SK-N-SH (cell line): ENCODE data around the gene SEC23A. TPM values are rescaled to one million over a fixed set of nuclear protein-coding genes. Genes with fewer than 3 reads are reported as not detected.

Source experiments
- CTCF ChIA-PET: fragments of 300-600, 350-600 bp; formaldehyde crosslinking; extraction: SDS; loops from one replicate; lab custom pipeline; 2021; lab: Yijun Ruan, JAX
- POLR2A ChIA-PET: fragments of 350-600 bp; sonication (Branson Sonifier 250); formaldehyde crosslinking; extraction: SDS; loops from one replicate; lab custom pipeline; 2020; ENCODE audit warnings: antibody characterized with exemption, inconsistent platforms; lab: Yijun Ruan, JAX
- DNase-seq: peaks from one replicate; pipeline ENCODE4 v3.0.0; 2012
- H2AFZ ChIP-seq: fragments of 200-600 bp; sonication (generic); 2 replicates; pipeline ENCODE4 v1.8.1; 2016; ENCODE audit warnings: antibody characterized with exemption, mild to moderate bottlenecking, low read depth
- H3F3A ChIP-seq: fragments of 200-600 bp; sonication (generic); replicated peaks from 2 replicates; pipeline ENCODE3; 2016; ENCODE audit warnings: antibody characterized with exemption, mild to moderate bottlenecking; ENCODE audit not compliant: insufficient read depth
- H3K27ac ChIP-seq, 2 experiments: fragments of 200-500 bp in 1 of 2; fragments of 200-600 bp in 1 of 2; sonication (Bioruptor generic) in 1 of 2; sonication (generic), shearing (Covaris generic) in 1 of 2; 2 replicates each; pipeline versions ENCODE4 v1.5.1 to v1.6.1; 2014 to 2016; ENCODE audit warnings: low read depth in 2 of 2, inconsistent platforms in 1 of 2, low read length in 1 of 2, mild to moderate bottlenecking in 1 of 2, mixed read lengths in 1 of 2
- H3K27me3 ChIP-seq: fragments of 200-600 bp; sonication (generic), shearing (Covaris generic); 2 replicates; pipeline ENCODE4 v1.6.1; 2016; ENCODE audit warnings: mixed run types; ENCODE audit not compliant: insufficient read depth
- H3K36me3 ChIP-seq, 2 experiments: fragments of 200-500 bp in 1 of 2; fragments of 200-600 bp in 1 of 2; sonication (Bioruptor generic) in 1 of 2; sonication (generic) in 1 of 2; replicated peaks in 1 of 2; 2 replicates each; pipeline versions ENCODE3 to v1.5.1; 2014 to 2016; ENCODE audit warnings: low read length in 1 of 2, mild to moderate bottlenecking in 1 of 2; ENCODE audit not compliant: insufficient read depth in 2 of 2, control insufficient read depth in 1 of 2
- H3K4me1 ChIP-seq, 2 experiments: fragments of 200-500 bp in 1 of 2; fragments of 200-600 bp in 1 of 2; sonication (Bioruptor generic) in 1 of 2; sonication (generic), shearing (Covaris generic) in 1 of 2; 2 replicates each; pipeline versions ENCODE4 v1.5.1 to v1.6.1; 2014 to 2016; ENCODE audit warnings: low read depth in 1 of 2, low read length in 1 of 2, mixed run types in 1 of 2; ENCODE audit not compliant: insufficient read depth in 2 of 2, control insufficient read depth in 1 of 2
- H3K4me2 ChIP-seq: fragments of 200-600 bp; sonication (generic), shearing (Covaris generic); 2 replicates; pipeline ENCODE4 v1.6.1; 2017; ENCODE audit warnings: mixed run types
- H3K4me3 ChIP-seq, 2 experiments: fragments of 200-500 bp in 1 of 2; fragments of 200-600 bp in 1 of 2; sonication (Bioruptor generic) in 1 of 2; sonication (generic), shearing (Covaris generic) in 1 of 2; 2 replicates each; pipeline versions ENCODE4 v1.5.1 to v1.8.1; 2014 to 2016; ENCODE audit warnings: low read depth in 2 of 2, inconsistent platforms in 1 of 2, low read length in 1 of 2, mild to moderate bottlenecking in 1 of 2, mixed read lengths in 1 of 2, moderate library complexity in 1 of 2
- H3K79me2 ChIP-seq: fragments of 200-600 bp; sonication (generic); 2 replicates; pipeline ENCODE4 v1.8.1; 2017; ENCODE audit warnings: mild to moderate bottlenecking; ENCODE audit not compliant: insufficient read depth
- H3K9ac ChIP-seq: fragments of 200-600 bp; sonication (generic); 2 replicates; pipeline ENCODE4 v1.6.1; 2017; ENCODE audit warnings: mixed run types
- H3K9me2 ChIP-seq: fragments of 200-600 bp; sonication (generic); 2 replicates; pipeline ENCODE4 v1.6.1; 2017; ENCODE audit warnings: mixed run types
- H3K9me3 ChIP-seq: fragments of 200-600 bp; sonication (generic); 2 replicates; pipeline ENCODE4 v1.6.1; 2017; ENCODE audit warnings: mixed run types, mild to moderate bottlenecking, moderate library complexity
- H4K20me1 ChIP-seq: fragments of 200-600 bp; sonication (generic); 2 replicates; pipeline ENCODE4 v1.6.1; 2017; ENCODE audit warnings: mild to moderate bottlenecking, mixed run types; ENCODE audit not compliant: insufficient read depth
- EP300 ChIP-seq, 2 experiments: IDR thresholded peaks; 2 replicates each; pipeline versions ENCODE4 v1.4.0 to v1.6.1; 2012; ENCODE audit warnings: borderline replicate concordance in 1 of 2, low read depth in 1 of 2, low read length in 1 of 2
- EZH2phosphoT487 ChIP-seq: fragments of 200-600 bp; sonication (generic); IDR thresholded peaks from 2 replicates; pipeline ENCODE4 v1.6.1; 2017; ENCODE audit warnings: low read depth, mixed run types, mild to moderate bottlenecking, antibody characterized with exemption, moderate library complexity, borderline replicate concordance
- FOXJ3 ChIP-seq: sonication (generic); formaldehyde crosslinking; IDR thresholded peaks from 2 replicates; pipeline ENCODE4 v1.5.1; 2020; ENCODE audit warnings: mild to moderate bottlenecking, missing genetic modification reagents
- JUND ChIP-seq: IDR thresholded peaks from 2 replicates; pipeline ENCODE4 v1.4.0; 2012
- NFIC ChIP-seq: IDR thresholded peaks from 2 replicates; pipeline ENCODE4 v1.4.0; 2012; ENCODE audit warnings: borderline replicate concordance
- POLR2AphosphoS5 ChIP-seq: IDR thresholded peaks from 2 replicates; pipeline ENCODE4 v1.6.1; 2012; ENCODE audit warnings: low read depth, low read length
- RCOR1 ChIP-seq: fragments of 150-350 bp; IDR thresholded peaks from 2 replicates; pipeline ENCODE4 v1.6.1; 2017; ENCODE audit warnings: antibody characterized with exemption, low read length
- RFX5 ChIP-seq: IDR thresholded peaks from 2 replicates; pipeline ENCODE4 v1.6.1; 2012; ENCODE audit warnings: mild to moderate bottlenecking, improper control_type of control experiment, low read length
- SMC3 ChIP-seq: IDR thresholded peaks from 2 replicates; pipeline ENCODE4 v1.6.1; 2012; ENCODE audit warnings: low read depth, low read length, improper control_type of control experiment
- TAF1 ChIP-seq: IDR thresholded peaks from 2 replicates; pipeline ENCODE4 v1.6.1; 2012; ENCODE audit warnings: low read depth, mild to moderate bottlenecking, low read length, moderate library complexity, borderline replicate concordance
- TCF12 ChIP-seq: IDR thresholded peaks from 2 replicates; pipeline ENCODE4 v1.4.0; 2012
- TEAD4 ChIP-seq: IDR thresholded peaks from 2 replicates; pipeline ENCODE4 v1.4.0; 2012; ENCODE audit warnings: mild to moderate bottlenecking, borderline replicate concordance; ENCODE audit not compliant: insufficient read depth
- YY1 ChIP-seq: IDR thresholded peaks from 2 replicates; pipeline ENCODE4 v1.4.0; 2012; ENCODE audit warnings: low read depth, mild to moderate bottlenecking
- WGBS: methylation state at CpG from one replicate; pipeline ENCODE4 v1.1.6; 2017; ENCODE audit warnings: low lambda C conversion rate; 5-methylcytosine and 5-hydroxymethylcytosine counted together
- polyA plus RNA-seq, 3 experiments: library from polyadenylated mRNA; depleted of rRNA; stranded (reverse); fragments of >200 nt; gene quantifications; 2 replicates each; pipeline ENCODE4 v1.2.3, GENCODE V29; 2012
- TF ChIP-seq, protein P1 (sequence below): IDR thresholded peaks from 2 replicates; pipeline ENCODE4 v1.4.0; 2012; ENCODE audit warnings: low read depth, borderline replicate concordance
- TF ChIP-seq, protein P2 (sequence below): fragments of 200-600 bp; sonication (generic); IDR thresholded peaks from 2 replicates; pipeline ENCODE4 v1.6.1; 2017; ENCODE audit warnings: antibody characterized with exemption, mild to moderate bottlenecking, moderate library complexity
- TF ChIP-seq, protein P3 (sequence below): fragments of 150-350 bp; IDR thresholded peaks from 2 replicates; pipeline ENCODE4 v1.6.1; 2017; ENCODE audit warnings: antibody characterized with exemption, low read length, low read depth, borderline replicate concordance
- TF ChIP-seq, protein P4 (sequence below): IDR thresholded peaks from 2 replicates; pipeline ENCODE4 v1.6.1; 2012; ENCODE audit warnings: mild to moderate bottlenecking, low read depth, low read length, moderate library complexity
- TF ChIP-seq, protein P5 (sequence below): IDR thresholded peaks from 2 replicates; pipeline ENCODE4 v1.4.0; 2012; ENCODE audit warnings: low read depth

The SEC23A gene
- polyA plus RNA-seq, 1 of the 3 experiments (the other 2 are of a cell fraction): 30.0 TPM

- Histone ChIP-seq H3K9me3 (no peaks in the 10 kb centered on the region), H2AFZ (no peak overlapping the region), H3K9ac (no peak overlapping the region), H3K79me2 (no peaks in the 10 kb centered on the region)
- POLR2A ChIA-PET: no interaction called here
- TF ChIP-seq, protein P1, sequence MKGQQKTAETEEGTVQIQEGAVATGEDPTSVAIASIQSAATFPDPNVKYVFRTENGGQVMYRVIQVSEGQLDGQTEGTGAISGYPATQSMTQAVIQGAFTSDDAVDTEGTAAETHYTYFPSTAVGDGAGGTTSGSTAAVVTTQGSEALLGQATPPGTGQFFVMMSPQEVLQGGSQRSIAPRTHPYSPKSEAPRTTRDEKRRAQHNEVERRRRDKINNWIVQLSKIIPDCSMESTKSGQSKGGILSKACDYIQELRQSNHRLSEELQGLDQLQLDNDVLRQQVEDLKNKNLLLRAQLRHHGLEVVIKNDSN: no peak
- TF ChIP-seq TAF1: no peak
- TF ChIP-seq RCOR1: no peak
- TF ChIP-seq RFX5: no peak
- no peak for TF ChIP-seq JUND
- no peak for TF ChIP-seq TEAD4
- TF ChIP-seq, protein P2, sequence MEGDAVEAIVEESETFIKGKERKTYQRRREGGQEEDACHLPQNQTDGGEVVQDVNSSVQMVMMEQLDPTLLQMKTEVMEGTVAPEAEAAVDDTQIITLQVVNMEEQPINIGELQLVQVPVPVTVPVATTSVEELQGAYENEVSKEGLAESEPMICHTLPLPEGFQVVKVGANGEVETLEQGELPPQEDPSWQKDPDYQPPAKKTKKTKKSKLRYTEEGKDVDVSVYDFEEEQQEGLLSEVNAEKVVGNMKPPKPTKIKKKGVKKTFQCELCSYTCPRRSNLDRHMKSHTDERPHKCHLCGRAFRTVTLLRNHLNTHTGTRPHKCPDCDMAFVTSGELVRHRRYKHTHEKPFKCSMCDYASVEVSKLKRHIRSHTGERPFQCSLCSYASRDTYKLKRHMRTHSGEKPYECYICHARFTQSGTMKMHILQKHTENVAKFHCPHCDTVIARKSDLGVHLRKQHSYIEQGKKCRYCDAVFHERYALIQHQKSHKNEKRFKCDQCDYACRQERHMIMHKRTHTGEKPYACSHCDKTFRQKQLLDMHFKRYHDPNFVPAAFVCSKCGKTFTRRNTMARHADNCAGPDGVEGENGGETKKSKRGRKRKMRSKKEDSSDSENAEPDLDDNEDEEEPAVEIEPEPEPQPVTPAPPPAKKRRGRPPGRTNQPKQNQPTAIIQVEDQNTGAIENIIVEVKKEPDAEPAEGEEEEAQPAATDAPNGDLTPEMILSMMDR: no peak
- TF ChIP-seq, protein P3, sequence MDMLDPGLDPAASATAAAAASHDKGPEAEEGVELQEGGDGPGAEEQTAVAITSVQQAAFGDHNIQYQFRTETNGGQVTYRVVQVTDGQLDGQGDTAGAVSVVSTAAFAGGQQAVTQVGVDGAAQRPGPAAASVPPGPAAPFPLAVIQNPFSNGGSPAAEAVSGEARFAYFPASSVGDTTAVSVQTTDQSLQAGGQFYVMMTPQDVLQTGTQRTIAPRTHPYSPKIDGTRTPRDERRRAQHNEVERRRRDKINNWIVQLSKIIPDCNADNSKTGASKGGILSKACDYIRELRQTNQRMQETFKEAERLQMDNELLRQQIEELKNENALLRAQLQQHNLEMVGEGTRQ: no peak
- TF ChIP-seq EP300 (IDR thresholded peaks at IDR 0.05; ENCODE audit: borderline replicate concordance in 1 of 2, low read depth in 1 of 2, low read length in 1 of 2): no peak
- no peak for TF ChIP-seq POLR2AphosphoS5
- TF ChIP-seq, all 33 proteins: peak for 0
- Histone ChIP-seq H3K27ac (no peak overlapping the region), H4K20me1 (no peaks in the 10 kb centered on the region), H3K4me1 (no peaks in the 10 kb centered on the region), H3K4me2 (no peak overlapping the region), H3K4me3 (no peak overlapping the region), H3K36me3 (peaks cover 7 to 15% of the 10 kb centered on the region in 2 experiments), H3F3A (no peaks in the 10 kb centered on the region), H3K27me3 (no peaks in the 10 kb centered on the region), H3K9me2 (no peaks in the 10 kb centered on the region)
- 92% methylated on average over 6 of the region's 8 CpGs for WGBS
- no peak for DNase-seq
- CTCF ChIA-PET: no interaction called here
Observed at GRCh38 chr14:39029789-39030188, 73.2 kb downstream of the SEC23A start.

GRCh38 chr14:39028620-39029019, 74.4 kb downstream of the SEC23A start:
- Histone ChIP-seq H3K79me2 (no peaks in the 10 kb centered on the region), H3K9me3 (no peaks in the 10 kb centered on the region), H3K4me3 (no peak overlapping the region), H3K9ac (no peak overlapping the region), H3K27ac (no peak overlapping the region), H2AFZ (no peak overlapping the region), H3K4me1 (no peaks in the 10 kb centered on the region), H3F3A (no peaks in the 10 kb centered on the region), H3K4me2 (no peak overlapping the region), H3K27me3 (no peaks in the 10 kb centered on the region), H3K9me2 (no peaks in the 10 kb centered on the region), H3K36me3 (peaks cover 7 to 15% of the 10 kb centered on the region in 2 experiments), H4K20me1 (no peaks in the 10 kb centered on the region)
- TF ChIP-seq JUND (no peak), RFX5 (no peak), TCF12 (no peak), NFIC (no peak), SMC3 (no peak), FOXJ3 (CRISPR knock-in tag) (no peak), EZH2phosphoT487 (no peak), YY1 (no peak), POLR2AphosphoS5 (no peak)
- TF ChIP-seq, protein P4, sequence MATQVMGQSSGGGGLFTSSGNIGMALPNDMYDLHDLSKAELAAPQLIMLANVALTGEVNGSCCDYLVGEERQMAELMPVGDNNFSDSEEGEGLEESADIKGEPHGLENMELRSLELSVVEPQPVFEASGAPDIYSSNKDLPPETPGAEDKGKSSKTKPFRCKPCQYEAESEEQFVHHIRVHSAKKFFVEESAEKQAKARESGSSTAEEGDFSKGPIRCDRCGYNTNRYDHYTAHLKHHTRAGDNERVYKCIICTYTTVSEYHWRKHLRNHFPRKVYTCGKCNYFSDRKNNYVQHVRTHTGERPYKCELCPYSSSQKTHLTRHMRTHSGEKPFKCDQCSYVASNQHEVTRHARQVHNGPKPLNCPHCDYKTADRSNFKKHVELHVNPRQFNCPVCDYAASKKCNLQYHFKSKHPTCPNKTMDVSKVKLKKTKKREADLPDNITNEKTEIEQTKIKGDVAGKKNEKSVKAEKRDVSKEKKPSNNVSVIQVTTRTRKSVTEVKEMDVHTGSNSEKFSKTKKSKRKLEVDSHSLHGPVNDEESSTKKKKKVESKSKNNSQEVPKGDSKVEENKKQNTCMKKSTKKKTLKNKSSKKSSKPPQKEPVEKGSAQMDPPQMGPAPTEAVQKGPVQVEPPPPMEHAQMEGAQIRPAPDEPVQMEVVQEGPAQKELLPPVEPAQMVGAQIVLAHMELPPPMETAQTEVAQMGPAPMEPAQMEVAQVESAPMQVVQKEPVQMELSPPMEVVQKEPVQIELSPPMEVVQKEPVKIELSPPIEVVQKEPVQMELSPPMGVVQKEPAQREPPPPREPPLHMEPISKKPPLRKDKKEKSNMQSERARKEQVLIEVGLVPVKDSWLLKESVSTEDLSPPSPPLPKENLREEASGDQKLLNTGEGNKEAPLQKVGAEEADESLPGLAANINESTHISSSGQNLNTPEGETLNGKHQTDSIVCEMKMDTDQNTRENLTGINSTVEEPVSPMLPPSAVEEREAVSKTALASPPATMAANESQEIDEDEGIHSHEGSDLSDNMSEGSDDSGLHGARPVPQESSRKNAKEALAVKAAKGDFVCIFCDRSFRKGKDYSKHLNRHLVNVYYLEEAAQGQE: no peak
- TF ChIP-seq, protein P1: no peak
- TF ChIP-seq, protein P5, sequence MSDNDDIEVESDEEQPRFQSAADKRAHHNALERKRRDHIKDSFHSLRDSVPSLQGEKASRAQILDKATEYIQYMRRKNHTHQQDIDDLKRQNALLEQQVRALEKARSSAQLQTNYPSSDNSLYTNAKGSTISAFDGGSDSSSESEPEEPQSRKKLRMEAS: no peak
- DNase-seq: no peak
- CTCF ChIA-PET: no interaction called here
- POLR2A ChIA-PET: no interaction called here
